Brain microvascular endothelial cell (primary cell): ENCODE results near the gene DNAH10.

Experiments
- DNase-seq: peaks from one replicate; pipeline ENCODE4 v3.0.0-alpha.2; 2020
- H3K27ac ChIP-seq: fragments of 250-450 bp; sonication (Bioruptor Pico); 2 replicates; pipeline ENCODE4 v1.5.1; 2020; ENCODE audit warnings: mild to moderate bottlenecking, moderate library complexity
- H3K27me3 ChIP-seq: fragments of 250-450 bp; sonication (Bioruptor Pico); replicated peaks from 2 replicates; pipeline ENCODE4 v1.5.1; 2020; ENCODE audit warnings: mild to moderate bottlenecking
- H3K36me3 ChIP-seq: fragments of 250-450 bp; sonication (Bioruptor Pico); replicated peaks from 2 replicates; pipeline ENCODE4 v1.5.1; 2020; ENCODE audit warnings: mild to moderate bottlenecking
- H3K4me3 ChIP-seq: 2 replicates; pipeline ENCODE4 v1.5.1; 2011; ENCODE audit warnings: low read depth, mild to moderate bottlenecking, control low read depth, low read length, moderate library complexity
- in situ Hi-C: cut with HindIII; loops from 2 replicates; pipeline ENCODE4 v1.10.0; 2017; ENCODE audit warnings: low sequenced_read_pairs, low pct_ligation_motif_present
- TF ChIP-seq, protein P1 (sequence below): IDR thresholded peaks from 2 replicates; pipeline ENCODE4 v1.5.1; 2011; ENCODE audit warnings: low read depth, mild to moderate bottlenecking, moderate library complexity, low read length, control low read depth, inconsistent platforms; ENCODE audit errors: missing control alignments

Gene DNAH10

DNA sequence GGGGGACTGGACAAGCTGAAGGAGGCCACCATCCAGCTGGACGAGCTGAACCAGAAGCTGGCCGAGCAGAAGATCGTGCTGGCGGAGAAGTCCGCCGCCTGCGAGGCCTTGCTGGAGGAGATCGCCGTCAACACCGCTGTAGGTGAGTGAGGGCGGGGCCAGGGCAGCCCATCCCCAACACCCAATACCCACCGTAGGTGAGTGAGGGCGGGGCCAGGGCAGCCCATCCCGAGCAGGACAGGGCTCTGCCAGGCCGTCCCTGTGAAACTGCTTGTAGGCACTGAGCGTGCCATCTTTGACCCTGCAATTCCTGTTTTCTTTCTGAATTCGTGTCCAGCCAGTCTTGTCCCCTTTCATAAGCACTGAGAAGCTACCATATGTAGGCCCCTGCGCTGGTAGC lies 136.6 kb downstream of the DNAH10 start:
- TF ChIP-seq, protein P1, sequence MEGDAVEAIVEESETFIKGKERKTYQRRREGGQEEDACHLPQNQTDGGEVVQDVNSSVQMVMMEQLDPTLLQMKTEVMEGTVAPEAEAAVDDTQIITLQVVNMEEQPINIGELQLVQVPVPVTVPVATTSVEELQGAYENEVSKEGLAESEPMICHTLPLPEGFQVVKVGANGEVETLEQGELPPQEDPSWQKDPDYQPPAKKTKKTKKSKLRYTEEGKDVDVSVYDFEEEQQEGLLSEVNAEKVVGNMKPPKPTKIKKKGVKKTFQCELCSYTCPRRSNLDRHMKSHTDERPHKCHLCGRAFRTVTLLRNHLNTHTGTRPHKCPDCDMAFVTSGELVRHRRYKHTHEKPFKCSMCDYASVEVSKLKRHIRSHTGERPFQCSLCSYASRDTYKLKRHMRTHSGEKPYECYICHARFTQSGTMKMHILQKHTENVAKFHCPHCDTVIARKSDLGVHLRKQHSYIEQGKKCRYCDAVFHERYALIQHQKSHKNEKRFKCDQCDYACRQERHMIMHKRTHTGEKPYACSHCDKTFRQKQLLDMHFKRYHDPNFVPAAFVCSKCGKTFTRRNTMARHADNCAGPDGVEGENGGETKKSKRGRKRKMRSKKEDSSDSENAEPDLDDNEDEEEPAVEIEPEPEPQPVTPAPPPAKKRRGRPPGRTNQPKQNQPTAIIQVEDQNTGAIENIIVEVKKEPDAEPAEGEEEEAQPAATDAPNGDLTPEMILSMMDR, result no peak
- DNase-seq, result no peak
- Histone ChIP-seq H3K27me3 (no peaks in the 10 kb centered on the region), H3K36me3 (no peaks in the 10 kb centered on the region), H3K4me3 (no peak overlapping the region), H3K27ac (no peak overlapping the region)
- in situ Hi-C loops, result no loop called here

DNA sequence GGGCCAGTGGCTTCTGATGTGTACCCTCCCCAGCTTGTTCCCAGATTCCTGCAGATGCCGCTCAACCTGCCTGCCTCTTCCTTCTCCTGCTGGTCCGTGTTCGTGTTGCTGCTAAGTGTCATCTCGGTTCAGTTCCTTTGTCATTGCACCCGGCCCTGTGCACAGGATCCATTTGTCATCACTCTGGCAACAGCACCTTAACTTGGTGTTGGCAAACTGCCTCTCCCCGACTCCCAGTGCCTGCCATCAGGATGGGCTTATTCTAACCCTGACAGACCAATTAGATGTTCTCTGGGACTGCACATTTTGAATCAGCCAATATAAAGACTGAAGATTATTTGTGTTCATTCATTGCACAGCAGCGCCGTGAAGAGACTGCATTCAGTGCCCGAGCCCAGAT lies 137.3 kb downstream of the DNAH10 start:
- in situ Hi-C loops, result no loop called here
- no peak for DNase-seq
- TF ChIP-seq, protein P1, result no peak
- Histone ChIP-seq H3K27ac (no peak overlapping the region), H3K27me3 (no peaks in the 10 kb centered on the region), H3K4me3 (no peak overlapping the region), H3K36me3 (no peaks in the 10 kb centered on the region)

- in situ Hi-C loops, result no loop called here
- H3K4me3 ChIP-seq, result no peak overlapping the region
- H3K27me3 ChIP-seq, result no peaks in the 10 kb centered on the region
These were observed 138.8 kb downstream of the DNAH10 start for GRCh38 chr12:123900871-123901376.

GRCh38 chr12:123902821-123903220 lies 140.7 kb downstream of the DNAH10 start:
- in situ Hi-C loops, result no loop called here
- Histone ChIP-seq H3K36me3 (no peaks in the 10 kb centered on the region), H3K27ac (no peak overlapping the region), H3K4me3 (no peak overlapping the region), H3K27me3 (no peaks in the 10 kb centered on the region)
- TF ChIP-seq, protein P1, result no peak
- no peak for DNase-seq

More at GRCh38 chr12:123900871-123901376, 138.8 kb downstream of the DNAH10 start:
- DNase-seq, result no peak
- Histone ChIP-seq H3K36me3 (no peaks in the 10 kb centered on the region), H3K27ac (no peak overlapping the region)
- TF ChIP-seq, protein P1, result no peak

DNA sequence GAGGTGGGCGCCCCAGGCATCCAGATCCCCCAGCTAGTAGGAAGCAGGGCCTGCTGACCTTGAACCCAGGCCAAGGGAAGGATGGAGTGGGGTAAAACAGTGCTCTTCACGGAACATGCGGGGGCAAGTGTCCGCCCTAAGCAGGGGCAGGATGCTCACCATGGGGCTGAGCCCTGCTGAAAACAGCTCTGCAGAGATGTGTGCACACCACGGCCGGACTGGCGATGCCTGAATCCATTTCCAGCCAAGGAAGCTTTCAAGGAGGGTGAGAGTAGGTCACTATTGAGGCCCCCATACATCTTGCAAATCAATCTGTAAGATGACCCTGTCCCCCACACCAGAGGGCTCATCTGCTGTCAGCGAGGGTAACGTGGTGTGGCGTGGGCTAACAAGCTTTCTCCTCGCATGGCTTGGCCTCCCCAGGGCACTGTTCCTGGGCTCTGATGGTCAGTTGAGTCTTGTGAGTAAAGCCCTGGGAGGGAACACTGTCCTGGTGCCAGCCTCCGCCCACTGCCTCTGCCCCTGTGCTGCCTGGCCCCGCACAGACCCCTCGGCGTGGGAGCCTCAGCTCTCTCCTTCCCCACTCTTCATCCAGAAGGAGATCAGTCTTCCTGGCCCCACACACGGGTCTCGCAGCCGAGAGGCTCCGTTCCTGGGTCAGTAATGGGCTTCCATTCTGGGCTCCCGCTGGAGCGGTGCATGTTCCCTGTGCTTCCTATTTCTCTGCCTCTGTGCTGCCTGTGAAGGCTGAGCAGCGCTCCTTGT lies 141.4 kb downstream of the DNAH10 start:
- in situ Hi-C loops, result no loop called here
- H3K4me3 ChIP-seq, result no peak overlapping the region

More for the DNA sequence above, 141.4 kb downstream of the DNAH10 start:
- Histone ChIP-seq H3K27me3 (no peaks in the 10 kb centered on the region), H3K27ac (no peak overlapping the region), H3K36me3 (no peaks in the 10 kb centered on the region)
- no peak for DNase-seq
- TF ChIP-seq, protein P1, result no peak
